H7 (cell line): Measurements from ENCODE around the gene CIT. TPM values are rescaled to one million over a fixed set of nuclear protein-coding genes. Genes with fewer than 3 reads are reported as not detected.

ENCODE experiments used
- DNase-seq: peaks from one replicate; pipeline ENCODE4 v3.0.0; 2012
- H3K27me3 ChIP-seq: 2 replicates; pipeline ENCODE4 v1.6.0; 2011; ENCODE audit warnings: mild to moderate bottlenecking, low read length; ENCODE audit not compliant: control insufficient read depth, insufficient read depth
- H3K36me3 ChIP-seq: replicated peaks from 2 replicates; pipeline ENCODE4 v1.5.1; 2011; ENCODE audit warnings: low read length; ENCODE audit not compliant: control insufficient read depth, insufficient read depth
- H3K4me3 ChIP-seq: 2 replicates; pipeline ENCODE4 v1.5.1; 2011; ENCODE audit warnings: low read depth, mild to moderate bottlenecking, control low read depth, low read length, moderate library complexity; ENCODE audit not compliant: insufficient read depth
- total RNA-seq: library from RNA; depleted of rRNA; stranded (reverse); fragments of >200 nt; shearing (Covaris generic); gene quantifications from 2 replicates; pipeline ENCODE4 v1.2.3, GENCODE V29; 2014

CIT gene
- total RNA-seq, 1 experiment from 2014 or later = 23.8 TPM

DNA sequence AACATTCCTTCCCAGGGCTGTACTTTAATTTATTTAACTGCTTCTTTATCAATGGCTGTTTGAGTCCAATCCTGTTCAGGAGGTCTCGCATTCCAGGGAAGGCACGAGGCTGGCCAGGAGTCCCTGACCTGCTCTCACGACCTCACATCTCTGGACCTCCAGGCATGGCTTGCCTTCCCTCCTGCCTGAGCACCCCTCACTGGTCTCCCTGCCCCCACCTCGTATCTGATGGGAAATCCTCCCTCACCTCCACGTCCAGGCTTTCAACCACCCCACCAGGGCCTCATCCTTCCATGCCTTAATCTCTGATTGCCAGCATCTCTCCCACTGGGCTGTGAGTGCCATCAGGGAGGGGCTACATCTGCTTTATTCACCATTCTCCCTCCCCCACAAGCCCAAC lies 180.2 kb downstream of the CIT start:
- H3K27me3 ChIP-seq = no peaks in the 10 kb centered on the region
- DNase-seq = no peak
- peaks cover 22% of the 10 kb centered on the region for H3K36me3 ChIP-seq
- H3K4me3 ChIP-seq = no peak overlapping the region

- Histone ChIP-seq H3K4me3 (no peak overlapping the region), H3K27me3 (no peaks in the 10 kb centered on the region), H3K36me3 (peaks cover 18% of the 10 kb centered on the region)
- DNase-seq = peak; percentile 78
These were observed 182.1 kb downstream of the CIT start for GRCh38 chr12:119695034-119695433.

DNA sequence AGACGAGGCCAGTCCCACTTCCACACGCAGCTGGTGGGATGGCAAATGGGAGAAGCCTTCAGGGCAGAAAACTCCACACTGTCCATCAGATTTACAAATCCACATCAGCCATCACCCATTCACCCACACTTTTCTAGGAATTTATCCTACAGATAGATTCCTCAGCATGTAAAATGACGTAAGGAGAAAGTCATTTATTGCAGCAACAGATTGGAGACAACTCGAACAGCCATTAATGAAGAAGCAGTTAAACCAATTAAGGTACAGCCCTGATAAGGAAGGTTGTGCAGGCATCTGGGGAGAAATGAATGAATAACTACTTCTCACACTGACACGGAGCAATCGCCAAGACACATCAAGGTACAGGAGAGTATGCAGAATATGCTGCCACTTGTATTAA lies 183.0 kb downstream of the CIT start:
- no peaks in the 10 kb centered on the region for H3K27me3 ChIP-seq

GRCh38 chr12:119693511-119693910 lies 183.6 kb downstream of the CIT start:
- H3K36me3 ChIP-seq = peaks cover 13% of the 10 kb centered on the region
- no peak overlapping the region for H3K4me3 ChIP-seq
- no peak for DNase-seq
- H3K27me3 ChIP-seq = no peaks in the 10 kb centered on the region

More for the DNA sequence above, 183.0 kb downstream of the CIT start:
- Histone ChIP-seq H3K36me3 (peaks cover 13% of the 10 kb centered on the region), H3K4me3 (no peak overlapping the region)
- DNase-seq = no peak

DNA sequence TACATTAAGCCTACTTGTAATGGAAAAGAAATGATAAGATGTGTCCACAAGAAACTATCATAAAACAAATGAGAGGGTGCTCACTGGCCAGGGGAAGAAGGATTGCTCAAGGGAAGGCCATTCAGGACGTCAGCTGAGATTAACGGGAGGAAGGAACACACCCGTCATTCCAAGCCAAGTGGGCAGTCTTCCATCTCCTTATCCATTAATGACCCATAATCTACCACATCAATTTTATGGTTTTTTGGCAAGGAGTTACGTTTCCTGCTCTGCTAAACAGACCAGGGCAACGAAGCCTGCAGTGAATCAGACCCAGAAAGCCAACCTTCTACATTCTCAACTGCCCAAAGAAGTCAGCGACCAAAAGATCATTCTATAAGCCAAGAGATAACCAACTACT lies 184.1 kb downstream of the CIT start:
- no peak for DNase-seq

GRCh38 chr12:119692410-119692809 lies 184.7 kb downstream of the CIT start:
- Histone ChIP-seq H3K4me3 (no peak overlapping the region), H3K36me3 (peaks cover 9% of the 10 kb centered on the region), H3K27me3 (no peaks in the 10 kb centered on the region)
- no peak for DNase-seq

More for the DNA sequence above, 184.1 kb downstream of the CIT start:
- Histone ChIP-seq H3K4me3 (no peak overlapping the region), H3K27me3 (no peaks in the 10 kb centered on the region), H3K36me3 (peaks cover 14% of the 10 kb centered on the region)

DNA sequence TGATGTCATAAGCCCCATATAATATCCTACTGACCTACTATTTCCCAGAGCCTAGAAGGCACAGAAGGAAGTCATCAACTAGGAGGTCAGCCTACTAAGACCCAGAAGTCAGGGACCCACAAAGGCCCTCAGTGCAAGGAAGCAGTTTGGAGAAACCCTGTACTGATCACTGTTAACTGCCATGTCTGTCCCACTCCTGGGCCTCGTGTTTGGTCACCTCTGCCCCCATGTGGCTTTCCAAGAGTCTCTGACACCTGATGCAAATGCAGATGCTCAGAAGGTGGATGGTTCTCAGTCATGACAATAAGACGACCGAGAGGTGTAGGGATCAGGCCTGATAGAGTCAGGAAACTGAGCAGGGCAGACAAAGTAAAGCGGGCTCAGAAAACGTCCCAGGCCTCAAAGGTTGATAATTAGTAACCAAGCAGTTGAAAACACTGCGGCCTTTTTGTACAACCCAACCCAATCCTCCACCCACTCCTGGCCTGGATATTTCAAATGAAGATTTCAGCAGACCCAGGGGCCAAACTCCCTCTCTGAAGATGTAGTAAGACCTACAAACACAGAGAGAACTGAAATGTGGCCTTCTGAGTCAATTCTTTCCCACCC lies 185.8 kb downstream of the CIT start:
- DNase-seq = no peak
- Histone ChIP-seq H3K4me3 (no peak overlapping the region), H3K27me3 (no peaks in the 10 kb centered on the region), H3K36me3 (peaks cover 10% of the 10 kb centered on the region)

DNA sequence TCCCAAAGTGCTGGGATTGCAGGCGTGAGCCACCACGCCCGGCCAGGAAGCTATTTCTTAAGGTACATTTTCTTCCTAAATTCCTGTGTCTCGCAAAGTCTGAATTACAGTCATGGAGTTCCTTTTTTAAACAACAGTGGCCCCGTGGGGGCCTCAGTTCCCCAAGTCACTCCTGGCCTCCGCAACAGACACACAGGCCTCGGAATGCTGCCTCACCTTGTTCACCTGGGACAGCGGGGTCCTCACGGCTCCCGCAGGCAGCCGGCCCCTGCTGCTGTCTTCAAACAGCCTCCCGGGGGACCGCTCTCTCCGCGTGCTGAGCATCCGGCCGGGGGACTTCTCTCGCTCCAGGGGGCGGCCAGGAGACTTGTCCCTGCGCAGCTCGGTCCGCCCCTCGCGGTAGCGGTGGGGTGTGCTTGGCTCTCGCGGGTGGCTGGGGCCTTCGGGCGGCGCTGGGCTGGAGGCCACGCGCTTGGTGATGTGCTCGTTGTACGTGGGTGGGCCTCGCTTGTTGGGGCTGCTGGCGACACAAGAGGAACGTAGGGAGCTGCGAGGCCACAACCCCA lies 187.1 kb downstream of the CIT start:
- DNase-seq = no peak
- peaks cover 10% of the 10 kb centered on the region for H3K36me3 ChIP-seq
- no peak overlapping the region for H3K4me3 ChIP-seq
- H3K27me3 ChIP-seq = no peaks in the 10 kb centered on the region

GRCh38 chr12:119687879-119688278 lies 189.2 kb downstream of the CIT start:
- no peak for DNase-seq
- Histone ChIP-seq H3K36me3 (peaks cover 9% of the 10 kb centered on the region), H3K27me3 (no peaks in the 10 kb centered on the region), H3K4me3 (no peak overlapping the region)

GRCh38 chr12:119687406-119687805 lies 189.7 kb downstream of the CIT start:
- Histone ChIP-seq H3K27me3 (no peaks in the 10 kb centered on the region), H3K4me3 (no peak overlapping the region), H3K36me3 (peaks cover 9% of the 10 kb centered on the region)
- DNase-seq = no peak

- peaks cover 9% of the 10 kb centered on the region for H3K36me3 ChIP-seq
- DNase-seq = no peak
- no peak overlapping the region for H3K4me3 ChIP-seq
- H3K27me3 ChIP-seq = no peaks in the 10 kb centered on the region
These were observed 190.3 kb downstream of the CIT start for GRCh38 chr12:119686776-119687175.

GRCh38 chr12:119686355-119686754 lies 190.8 kb downstream of the CIT start:
- DNase-seq = no peak
- H3K36me3 ChIP-seq = peaks cover 9% of the 10 kb centered on the region
- H3K4me3 ChIP-seq = no peak overlapping the region
- H3K27me3 ChIP-seq = no peaks in the 10 kb centered on the region

GRCh38 chr12:119685375-119685774 lies 191.7 kb downstream of the CIT start:
- no peak for DNase-seq
- Histone ChIP-seq H3K27me3 (no peaks in the 10 kb centered on the region), H3K36me3 (peaks cover 10% of the 10 kb centered on the region), H3K4me3 (no peak overlapping the region)

DNA sequence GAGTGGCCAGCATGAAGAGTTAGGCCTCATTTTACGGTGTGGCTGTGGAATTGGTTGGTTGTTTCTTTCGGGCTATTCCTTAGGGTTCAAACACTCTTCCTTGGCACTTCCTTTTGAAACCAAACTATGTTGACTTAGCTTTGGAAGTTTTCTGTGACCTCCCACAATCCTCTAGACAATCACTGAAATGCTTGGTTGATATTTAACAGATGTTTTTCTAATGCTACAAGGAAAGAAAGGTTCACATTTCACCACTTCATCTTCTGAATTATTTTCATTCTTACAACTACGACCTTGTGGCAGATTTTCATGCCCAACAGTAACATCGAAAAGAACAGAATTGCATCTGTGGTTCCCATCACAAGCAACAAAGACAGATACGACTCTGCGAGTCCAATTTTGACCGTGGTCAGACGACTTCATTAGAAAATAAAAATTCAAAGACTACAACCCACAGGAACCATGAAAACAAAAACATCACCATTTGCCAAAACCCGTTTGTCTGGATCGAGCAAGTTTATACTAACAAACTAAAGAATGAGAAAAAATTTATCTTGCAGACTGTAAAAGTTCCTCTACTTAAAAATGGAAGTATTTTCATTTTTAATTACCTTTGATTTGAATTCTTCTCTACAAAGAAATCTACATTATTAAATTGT lies 192.3 kb downstream of the CIT start:
- DNase-seq = no peak
- no peaks in the 10 kb centered on the region for H3K27me3 ChIP-seq
- no peak overlapping the region for H3K4me3 ChIP-seq
- H3K36me3 ChIP-seq = peaks cover 14% of the 10 kb centered on the region

GRCh38 chr12:119683816-119684215 lies 193.3 kb downstream of the CIT start:
- Histone ChIP-seq H3K36me3 (peaks cover 20% of the 10 kb centered on the region), H3K4me3 (no peak overlapping the region), H3K27me3 (no peaks in the 10 kb centered on the region)
- DNase-seq = no peak
